Measurements from ENCODE around the gene GDF7.
"Not testable (repeated sequence)": the region's sequence is repeated elsewhere in the genome, so short reads cannot be mapped to it uniquely, and the experiment has no call there.

The GDF7 gene

GRCh38 chr2:20706786-20707185, 39.8 kb downstream of the GDF7 start:
- no peak for DNase-seq

GRCh38 chr2:20707601-20708000, 40.7 kb downstream of the GDF7 start:
- no peak for DNase-seq

- DNase-seq = not testable (repeated sequence)
Observed at GRCh38 chr2:20711641-20712040, 44.7 kb downstream of the GDF7 start.

GRCh38 chr2:20713585-20713984, 46.6 kb downstream of the GDF7 start:
- not testable (repeated sequence) for DNase-seq

GRCh38 chr2:20714412-20714811, 47.5 kb downstream of the GDF7 start:
- not testable (repeated sequence) for DNase-seq

GRCh38 chr2:20716164-20716563, 49.2 kb downstream of the GDF7 start:
- not testable (repeated sequence) for DNase-seq

GRCh38 chr2:20717641-20718040, 50.7 kb downstream of the GDF7 start:
- no peak for DNase-seq

- no peak for DNase-seq
Observed at GRCh38 chr2:20722592-20723240, 55.8 kb downstream of the GDF7 start.

GRCh38 chr2:20723543-20723942, 56.6 kb downstream of the GDF7 start:
- no peak for DNase-seq

- no peak for DNase-seq
Observed at GRCh38 chr2:20724500-20725053, 57.6 kb downstream of the GDF7 start.

- no peak for DNase-seq
Observed at GRCh38 chr2:20725782-20726181, 58.8 kb downstream of the GDF7 start.

- DNase-seq = no peak
Observed at GRCh38 chr2:20726913-20727312, 60.0 kb downstream of the GDF7 start.

GRCh38 chr2:20728114-20728758, 61.3 kb downstream of the GDF7 start:
- DNase-seq = no peak

Data from CD4-positive, alpha-beta T cell treated with Interleukin-6 for 4 hours (primary cell).